SJCRH30 (cell line): Measurements from ENCODE around the gene APBA3. TPM values are rescaled to one million over a fixed set of nuclear protein-coding genes. Genes with fewer than 3 reads are reported as not detected.
A peak's percentile ranks its signal among the peaks of the same experiment; 100 is the strongest.

Experiments used
- DNase-seq, 2 experiments: peaks; one replicate each; pipeline ENCODE4 v3.0.0-alpha.2; 2015 to 2020
- H3K27ac ChIP-seq: fragments of 250-450 bp; sonication (Bioruptor Pico); 2 replicates; pipeline ENCODE4 v1.5.1; 2020; ENCODE audit warnings: mild to moderate bottlenecking, moderate library complexity
- H3K27me3 ChIP-seq: fragments of 250-450 bp; sonication (Bioruptor Pico); 2 replicates; pipeline ENCODE4 v1.5.1; 2020; ENCODE audit warnings: mild to moderate bottlenecking, moderate library complexity
- H3K36me3 ChIP-seq: fragments of 250-450 bp; sonication (Bioruptor Pico); 2 replicates; pipeline ENCODE4 v1.5.1; 2020; ENCODE audit warnings: mild to moderate bottlenecking, moderate library complexity
- H3K4me1 ChIP-seq: fragments of 250-450 bp; sonication (Bioruptor Pico); 2 replicates; pipeline ENCODE4 v1.5.1; 2020; ENCODE audit warnings: mild to moderate bottlenecking, moderate library complexity
- H3K4me3 ChIP-seq: fragments of 250-450 bp; sonication (Bioruptor Pico); 2 replicates; pipeline ENCODE4 v1.5.1; 2020; ENCODE audit warnings: mild to moderate bottlenecking, moderate library complexity
- H3K9me3 ChIP-seq: fragments of 250-450 bp; sonication (Bioruptor Pico); replicated peaks from 2 replicates; pipeline ENCODE4 v1.5.1; 2020; ENCODE audit warnings: mild to moderate bottlenecking, moderate library complexity
- total RNA-seq: library from RNA; depleted of rRNA; stranded (reverse); fragments of >200 nt; shearing (Covaris generic); gene quantifications from 2 replicates; pipeline ENCODE4 v1.2.3, GENCODE V29; 2014

Gene APBA3
- total RNA-seq, 1 experiment from 2014 or later: 15.0 TPM

DNA sequence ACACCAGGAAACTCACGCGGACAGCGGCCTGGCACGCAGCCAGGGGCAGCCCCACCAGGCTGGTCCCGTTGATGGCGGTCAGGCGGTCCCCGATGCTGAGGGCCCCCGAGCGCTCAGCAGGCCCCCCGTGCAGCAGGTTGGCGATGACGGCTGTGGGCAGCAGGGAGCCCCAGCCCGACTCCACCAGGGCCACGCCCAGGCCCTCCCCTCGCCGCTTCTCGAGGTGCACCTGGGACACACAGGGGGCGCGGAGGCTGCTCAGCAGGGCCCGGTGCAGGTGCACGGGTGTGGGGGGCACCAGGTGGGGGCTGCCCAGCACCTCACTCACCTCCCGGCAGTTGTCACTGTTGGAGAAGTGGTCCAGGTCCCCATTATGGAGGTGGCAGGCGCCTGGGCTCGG lies 9.0 kb downstream of the APBA3 start:
- Histone ChIP-seq H3K4me1 (no peaks in the 10 kb centered on the region), H3K27me3 (no peaks in the 10 kb centered on the region), H3K36me3 (no peaks in the 10 kb centered on the region), H3K9me3 (no peaks in the 10 kb centered on the region), H3K27ac (no peak overlapping the region), H3K4me3 (no peak overlapping the region)
- DNase-seq: no peak

DNA sequence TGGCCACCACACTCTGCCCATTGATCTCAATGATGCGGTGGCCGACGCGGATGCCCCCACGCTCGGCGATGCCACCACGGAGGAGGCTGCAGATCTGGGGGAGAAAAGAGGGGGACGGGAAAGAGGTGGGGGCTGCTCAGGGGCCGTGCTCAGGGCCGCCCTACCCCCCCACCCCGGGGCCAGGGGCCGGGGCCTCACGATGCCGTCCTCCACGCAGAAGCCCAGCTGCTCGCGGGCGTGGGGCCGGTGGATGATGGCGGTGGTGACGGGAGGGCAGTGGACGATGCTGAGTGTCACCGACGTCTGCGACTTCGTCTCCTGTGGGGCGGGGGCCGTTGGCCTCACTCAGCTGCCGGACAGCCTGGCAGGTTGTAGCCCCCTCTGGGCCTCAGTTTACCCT lies 10.3 kb downstream of the APBA3 start:
- Histone ChIP-seq H3K9me3 (no peaks in the 10 kb centered on the region), H3K4me1 (no peaks in the 10 kb centered on the region), H3K4me3 (no peak overlapping the region), H3K27ac (no peak overlapping the region), H3K36me3 (no peaks in the 10 kb centered on the region), H3K27me3 (no peaks in the 10 kb centered on the region)
- DNase-seq: no peak

DNA sequence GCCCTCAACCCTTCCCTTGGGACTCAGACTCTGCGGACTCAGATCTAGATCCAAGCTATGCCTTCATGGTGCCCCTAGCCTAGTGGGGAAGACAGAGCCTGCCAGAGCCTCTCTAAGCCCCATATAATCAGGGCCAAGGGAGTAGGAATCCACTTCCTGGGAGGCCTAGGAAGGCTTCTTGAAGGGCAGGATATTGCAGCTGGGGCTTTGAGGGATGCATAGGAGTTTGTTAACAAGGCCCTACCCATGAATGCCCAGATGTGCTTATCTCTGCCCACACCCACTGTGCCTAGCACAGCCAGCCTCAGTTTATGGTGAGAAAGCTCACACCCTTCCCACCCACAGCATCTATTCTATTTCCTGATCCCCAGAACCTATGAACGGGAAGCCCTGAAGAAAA lies 11.3 kb downstream of the APBA3 start:
- no peak for DNase-seq
- no peaks in the 10 kb centered on the region for H3K36me3 ChIP-seq
- no peaks in the 10 kb centered on the region for H3K27me3 ChIP-seq
- no peak overlapping the region for H3K27ac ChIP-seq
- H3K4me1 ChIP-seq: no peaks in the 10 kb centered on the region
- H3K4me3 ChIP-seq: no peak overlapping the region
- no peaks in the 10 kb centered on the region for H3K9me3 ChIP-seq

DNA sequence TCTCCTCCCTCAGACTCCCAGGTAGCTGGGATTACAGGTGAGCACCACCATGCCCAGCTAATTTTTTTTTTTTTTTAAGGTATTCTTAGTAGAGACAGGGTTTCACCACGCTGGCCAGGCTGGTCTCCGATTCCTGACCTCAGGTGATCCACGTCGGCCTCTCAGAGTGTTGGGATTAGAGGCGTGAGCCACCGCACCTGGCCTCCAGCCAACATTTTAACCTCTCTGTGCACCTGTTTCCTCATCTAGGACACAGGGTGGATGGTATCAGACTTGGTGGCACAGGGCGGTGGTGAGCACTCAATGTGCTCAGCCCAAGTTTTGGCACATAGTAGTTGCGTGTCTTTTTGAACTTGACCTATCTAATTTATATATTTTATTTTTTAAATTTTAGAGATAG lies 12.5 kb downstream of the APBA3 start:
- no peaks in the 10 kb centered on the region for H3K4me1 ChIP-seq
- no peak for DNase-seq
- no peaks in the 10 kb centered on the region for H3K27me3 ChIP-seq
- no peaks in the 10 kb centered on the region for H3K36me3 ChIP-seq
- H3K27ac ChIP-seq: no peak overlapping the region
- H3K4me3 ChIP-seq: no peak overlapping the region
- no peaks in the 10 kb centered on the region for H3K9me3 ChIP-seq

DNA sequence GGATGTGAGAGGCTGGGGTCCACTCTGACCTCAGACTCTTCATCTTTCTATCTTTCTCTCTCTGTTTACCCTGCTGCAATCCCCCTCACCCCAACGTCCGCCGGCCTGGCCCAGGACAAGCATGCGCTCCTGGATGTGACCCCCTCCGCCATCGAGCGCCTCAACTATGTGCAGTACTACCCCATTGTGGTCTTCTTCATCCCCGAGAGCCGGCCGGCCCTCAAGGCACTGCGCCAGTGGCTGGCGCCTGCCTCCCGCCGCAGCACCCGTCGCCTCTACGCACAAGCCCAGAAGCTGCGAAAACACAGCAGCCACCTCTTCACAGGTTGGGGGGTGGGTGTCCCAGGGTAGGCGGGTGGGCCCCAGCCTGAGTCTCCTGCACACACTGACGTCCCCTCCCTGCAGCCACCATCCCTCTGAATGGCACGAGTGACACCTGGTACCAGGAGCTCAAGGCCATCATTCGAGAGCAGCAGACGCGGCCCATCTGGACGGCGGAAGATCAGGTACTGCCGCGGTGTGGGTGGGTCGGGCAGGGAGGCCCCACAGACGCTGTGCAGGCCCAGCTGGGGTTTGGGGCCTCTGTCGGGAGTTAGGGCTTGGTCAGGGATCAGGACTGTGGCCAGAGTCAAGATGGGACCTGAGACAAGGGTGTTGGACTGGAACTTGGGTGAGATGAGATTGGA lies 15.0 kb downstream of the APBA3 start:
- H3K9me3 ChIP-seq: no peaks in the 10 kb centered on the region
- 0 out of 2 replicates have a peak, but pooled peaks cover 3% of the 10 kb centered on the region for H3K27me3 ChIP-seq
- no peak overlapping the region for H3K4me3 ChIP-seq
- no peak for DNase-seq
- no peaks in the 10 kb centered on the region for H3K4me1 ChIP-seq
- H3K36me3 ChIP-seq: no peaks in the 10 kb centered on the region
- H3K27ac ChIP-seq: no peak overlapping the region

DNA sequence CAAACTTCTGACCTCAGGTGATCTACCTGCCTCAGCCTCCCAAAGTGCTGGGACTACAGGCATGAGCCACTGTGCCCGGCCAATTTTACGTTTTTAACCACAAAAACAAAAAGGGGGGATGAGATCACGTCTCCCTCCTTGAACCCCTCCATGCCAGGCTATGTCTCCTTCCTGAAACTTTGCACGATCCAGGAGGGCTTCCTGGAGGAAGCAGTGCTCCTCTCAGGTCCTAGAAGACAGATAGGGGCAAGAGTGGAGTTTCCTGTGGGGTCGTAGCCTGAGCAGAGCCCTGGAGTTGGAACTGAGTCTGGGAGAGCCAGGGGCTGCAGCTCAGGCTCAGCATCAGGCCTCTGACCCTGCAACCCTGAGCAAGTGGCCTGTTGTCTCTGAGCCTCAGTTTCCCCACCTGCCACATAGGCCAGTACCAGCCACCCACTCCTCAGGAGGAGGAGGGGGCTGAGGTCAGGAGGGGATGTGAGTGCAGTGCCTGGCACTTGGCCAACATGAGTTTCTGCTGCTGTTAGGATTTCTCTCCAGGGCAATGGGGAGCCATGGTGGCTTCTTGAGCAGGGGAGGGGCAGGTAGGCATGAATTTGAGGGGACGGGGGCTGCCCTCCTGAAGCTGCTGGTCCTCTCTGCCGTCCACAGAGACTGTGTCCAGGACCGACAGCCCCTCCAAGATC lies 16.0 kb downstream of the APBA3 start:
- no peak overlapping the region for H3K4me3 ChIP-seq
- DNase-seq: no peak
- H3K4me1 ChIP-seq: no peaks in the 10 kb centered on the region
- H3K36me3 ChIP-seq: no peaks in the 10 kb centered on the region
- no peak overlapping the region for H3K27ac ChIP-seq
- no peaks in the 10 kb centered on the region for H3K9me3 ChIP-seq
- H3K27me3 ChIP-seq: peaks cover 3% of the 10 kb centered on the region; the same call in 1 of the 2 replicates

DNA sequence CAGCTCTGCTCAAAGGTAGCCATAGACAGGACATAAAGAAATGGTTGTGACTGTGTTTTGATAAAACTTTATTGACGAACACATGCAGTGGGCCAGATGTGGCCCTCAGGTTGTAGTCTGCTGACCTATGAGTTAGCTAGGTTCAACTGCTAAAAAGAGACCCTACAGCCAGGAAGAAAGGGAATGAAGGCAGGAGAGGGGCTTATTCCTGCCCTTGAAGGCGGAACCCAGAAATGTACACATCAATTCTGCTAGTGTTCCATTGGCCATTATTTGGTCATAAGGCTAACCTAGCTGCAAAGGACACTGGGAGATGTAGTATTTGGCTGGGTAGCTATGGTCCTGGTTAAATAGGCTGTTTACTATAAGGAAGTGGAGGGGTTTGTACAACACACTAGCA lies 18.0 kb downstream of the APBA3 start:
- no peaks in the 10 kb centered on the region for H3K9me3 ChIP-seq
- no peak overlapping the region for H3K4me3 ChIP-seq
- H3K27ac ChIP-seq: no peak overlapping the region
- H3K27me3 ChIP-seq: peaks cover 7% of the 10 kb centered on the region; the same call in 1 of the 2 replicates
- no peaks in the 10 kb centered on the region for H3K36me3 ChIP-seq
- peak in 1 of 2 experiments; percentile 42 for DNase-seq
- no peaks in the 10 kb centered on the region for H3K4me1 ChIP-seq

DNA sequence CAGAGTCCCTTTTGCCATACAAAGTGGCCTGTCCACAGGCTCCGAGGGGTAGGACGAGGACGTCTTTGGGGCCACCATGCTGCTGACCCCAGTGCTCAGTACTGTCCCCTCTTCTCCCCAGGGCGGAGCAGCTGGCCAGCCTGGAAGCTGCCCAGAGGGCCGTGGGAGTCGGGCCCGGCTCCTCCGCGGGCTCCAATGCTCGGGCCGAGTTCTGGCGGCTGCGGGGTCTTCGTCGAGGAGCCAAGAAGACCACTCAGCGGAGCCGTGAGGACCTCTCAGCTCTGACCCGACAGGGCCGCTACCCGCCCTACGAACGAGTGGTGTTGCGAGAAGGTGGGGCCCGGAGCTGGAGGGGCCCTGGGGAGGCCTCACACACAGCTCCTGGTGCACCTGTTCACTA lies 21.1 kb downstream of the APBA3 start:
- peaks cover 7% of the 10 kb centered on the region; the same call in 1 of the 2 replicates for H3K27me3 ChIP-seq
- no peaks in the 10 kb centered on the region for H3K4me1 ChIP-seq
- no peak overlapping the region for H3K4me3 ChIP-seq
- no peak for DNase-seq
- no peaks in the 10 kb centered on the region for H3K9me3 ChIP-seq
- H3K27ac ChIP-seq: no peak overlapping the region
- H3K36me3 ChIP-seq: no peaks in the 10 kb centered on the region

DNA sequence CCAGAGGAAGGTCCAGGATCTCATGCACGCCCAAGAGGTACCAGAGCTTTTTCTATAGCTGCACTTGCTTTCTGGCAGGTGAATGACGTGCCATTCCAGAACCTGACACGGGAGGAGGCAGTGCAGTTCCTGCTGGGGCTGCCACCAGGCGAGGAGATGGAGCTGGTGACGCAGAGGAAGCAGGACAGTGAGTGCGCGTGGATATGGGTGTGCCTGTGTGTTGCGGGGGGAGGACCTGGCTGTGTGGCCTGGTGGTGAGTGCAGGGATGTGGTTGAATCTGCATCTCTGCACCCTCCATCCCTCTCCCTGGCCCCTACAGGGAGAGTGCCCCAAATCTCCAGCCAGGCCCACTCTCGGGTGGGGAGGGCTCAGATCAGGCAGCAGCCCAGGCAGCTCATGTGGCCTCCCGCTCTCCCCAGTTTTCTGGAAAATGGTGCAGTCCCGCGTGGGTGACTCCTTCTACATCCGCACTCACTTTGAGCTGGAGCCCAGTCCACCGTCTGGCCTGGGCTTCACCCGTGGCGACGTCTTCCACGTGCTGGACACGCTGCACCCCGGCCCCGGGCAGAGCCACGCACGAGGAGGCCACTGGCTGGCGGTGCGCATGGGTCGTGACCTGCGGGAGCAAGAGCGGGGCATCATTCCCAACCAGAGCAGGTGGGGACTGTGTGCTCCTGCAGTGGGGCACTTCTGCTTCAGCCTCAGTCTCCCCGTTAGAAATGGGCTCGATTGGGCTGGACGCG lies 22.8 kb downstream of the APBA3 start:
- Histone ChIP-seq H3K36me3 (no peaks in the 10 kb centered on the region), H3K9me3 (no peaks in the 10 kb centered on the region), H3K4me1 (no peaks in the 10 kb centered on the region), H3K27me3 (peaks cover 6% of the 10 kb centered on the region; the same call in 1 of the 2 replicates), H3K27ac (no peak overlapping the region), H3K4me3 (no peak overlapping the region)
- DNase-seq: no peak

DNA sequence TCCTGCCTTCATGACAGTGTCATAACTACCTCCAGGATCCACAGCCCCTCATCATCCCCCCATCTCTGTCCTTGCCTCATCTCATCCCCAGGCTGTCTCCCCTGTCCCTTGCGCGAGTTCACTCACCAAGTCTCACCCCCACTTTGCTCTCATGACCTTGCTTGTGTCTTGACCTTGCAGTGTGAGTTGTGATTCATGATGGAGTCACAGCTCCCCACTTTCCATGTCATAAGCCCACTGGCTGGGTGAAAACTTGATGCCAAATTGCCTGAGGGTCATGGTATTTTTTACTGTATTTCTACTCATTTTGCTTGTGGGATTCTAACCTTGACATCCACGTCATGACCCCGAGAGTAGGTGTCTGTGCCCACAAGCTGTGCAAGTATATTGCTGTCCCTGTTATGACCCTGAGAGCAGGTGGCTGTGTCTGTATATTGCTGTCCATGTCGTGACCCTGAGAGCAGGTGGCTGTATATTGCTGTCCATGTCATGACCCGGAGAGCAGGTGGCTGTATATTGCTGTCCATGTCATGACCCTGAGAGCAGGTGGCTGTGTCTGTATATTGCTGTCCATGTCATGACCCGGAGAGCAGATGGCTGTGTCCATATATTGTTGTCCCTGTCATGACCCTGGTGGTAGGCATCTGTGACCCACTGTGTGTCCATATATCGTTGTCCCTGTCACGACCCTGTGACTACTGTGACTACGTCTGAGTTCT lies 23.8 kb downstream of the APBA3 start:
- peaks cover 4% of the 10 kb centered on the region; the same call in 1 of the 2 replicates for H3K27me3 ChIP-seq
- no peaks in the 10 kb centered on the region for H3K36me3 ChIP-seq
- H3K9me3 ChIP-seq: no peaks in the 10 kb centered on the region
- DNase-seq: no peak
- no peak overlapping the region for H3K27ac ChIP-seq
- H3K4me1 ChIP-seq: no peaks in the 10 kb centered on the region
- no peak overlapping the region for H3K4me3 ChIP-seq

DNA sequence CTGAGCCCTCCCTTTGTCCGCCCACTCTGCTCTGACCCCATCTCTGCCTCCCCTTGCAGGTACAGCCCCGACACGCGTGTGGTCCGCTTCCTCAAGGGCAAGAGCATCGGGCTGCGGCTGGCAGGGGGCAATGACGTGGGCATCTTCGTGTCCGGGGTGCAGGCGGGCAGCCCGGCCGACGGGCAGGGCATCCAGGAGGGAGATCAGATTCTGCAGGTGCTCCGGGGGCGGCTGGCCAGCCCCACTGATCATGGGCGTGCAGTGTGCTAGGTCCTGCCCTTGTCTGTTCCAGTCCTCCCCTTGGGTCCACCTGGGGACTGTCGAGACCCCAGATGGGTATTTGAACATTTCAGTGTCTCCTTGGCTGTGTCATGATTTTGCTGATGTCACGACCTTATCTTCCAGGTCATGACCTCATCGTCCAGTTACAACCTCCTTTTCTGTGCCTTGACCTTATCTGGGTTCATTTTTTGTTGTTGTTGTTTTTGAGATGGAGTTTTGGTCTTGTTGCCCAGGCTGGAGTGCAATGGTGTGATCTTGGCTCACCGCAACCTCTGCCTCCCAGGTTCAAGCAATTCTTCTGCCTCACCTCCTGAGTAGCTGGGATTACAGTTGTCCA lies 25.3 kb downstream of the APBA3 start:
- DNase-seq: no peak
- Histone ChIP-seq H3K27ac (no peak overlapping the region), H3K4me1 (no peaks in the 10 kb centered on the region), H3K27me3 (peaks cover 4% of the 10 kb centered on the region; the same call in 1 of the 2 replicates), H3K9me3 (no peaks in the 10 kb centered on the region), H3K36me3 (no peaks in the 10 kb centered on the region), H3K4me3 (no peak overlapping the region)

DNA sequence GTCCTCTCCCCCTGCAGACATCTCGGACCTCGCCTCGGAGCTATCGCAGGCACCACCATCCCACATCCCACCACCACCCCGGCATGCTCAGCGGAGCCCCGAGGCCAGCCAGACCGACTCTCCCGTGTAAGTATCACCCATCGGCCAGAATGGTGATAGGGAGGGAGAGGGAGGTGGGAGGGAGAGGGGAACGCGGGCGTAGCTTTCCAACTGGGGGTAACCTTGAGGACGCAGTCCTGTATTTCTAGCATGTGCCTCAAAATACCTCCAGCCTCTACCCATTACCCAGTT lies 27.2 kb downstream of the APBA3 start:
- DNase-seq: no peak
- no peaks in the 10 kb centered on the region for H3K36me3 ChIP-seq
- H3K27ac ChIP-seq: no peak overlapping the region
- H3K9me3 ChIP-seq: no peaks in the 10 kb centered on the region
- H3K4me1 ChIP-seq: no peaks in the 10 kb centered on the region
- H3K27me3 ChIP-seq: no peaks in the 10 kb centered on the region
- no peak overlapping the region for H3K4me3 ChIP-seq

DNA sequence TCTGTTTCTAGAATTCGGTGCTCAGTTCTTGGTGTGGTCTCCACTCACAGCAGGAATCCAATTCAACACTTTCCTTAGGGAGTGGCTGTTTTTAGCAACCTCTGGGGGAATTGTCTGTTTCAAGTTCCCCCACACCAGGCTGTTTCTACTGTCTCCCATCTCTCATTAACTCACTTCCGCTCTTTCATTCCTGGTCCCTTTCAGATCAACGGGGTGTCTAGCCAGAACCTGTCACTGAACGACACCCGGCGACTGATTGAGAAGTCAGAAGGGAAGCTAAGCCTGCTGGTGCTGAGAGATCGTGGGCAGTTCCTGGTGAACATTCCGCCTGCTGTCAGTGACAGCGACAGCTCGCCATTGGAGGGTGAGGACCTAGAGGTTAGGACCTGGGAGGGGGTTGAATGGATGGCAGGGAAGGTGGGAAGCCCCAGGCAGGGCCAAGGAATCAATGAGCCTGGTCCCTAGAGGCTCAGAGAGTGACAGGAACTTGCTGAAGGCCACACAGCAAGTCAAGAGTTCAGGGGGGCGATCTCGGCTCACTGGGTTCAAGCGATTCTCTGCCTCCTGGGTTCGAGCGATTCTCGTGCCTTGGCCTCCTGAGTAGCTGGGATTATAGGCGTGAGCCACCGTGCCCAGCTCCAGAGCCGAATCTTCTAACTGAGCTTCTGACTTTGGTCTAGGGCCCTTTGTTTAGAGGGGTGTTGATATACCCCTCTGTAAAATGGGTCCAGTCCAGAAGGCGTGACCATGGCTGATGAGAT lies 27.8 kb downstream of the APBA3 start:
- Histone ChIP-seq H3K9me3 (no peaks in the 10 kb centered on the region), H3K27ac (no peak overlapping the region), H3K4me3 (no peak overlapping the region), H3K27me3 (no peaks in the 10 kb centered on the region), H3K4me1 (no peaks in the 10 kb centered on the region), H3K36me3 (no peaks in the 10 kb centered on the region)
- no peak for DNase-seq

DNA sequence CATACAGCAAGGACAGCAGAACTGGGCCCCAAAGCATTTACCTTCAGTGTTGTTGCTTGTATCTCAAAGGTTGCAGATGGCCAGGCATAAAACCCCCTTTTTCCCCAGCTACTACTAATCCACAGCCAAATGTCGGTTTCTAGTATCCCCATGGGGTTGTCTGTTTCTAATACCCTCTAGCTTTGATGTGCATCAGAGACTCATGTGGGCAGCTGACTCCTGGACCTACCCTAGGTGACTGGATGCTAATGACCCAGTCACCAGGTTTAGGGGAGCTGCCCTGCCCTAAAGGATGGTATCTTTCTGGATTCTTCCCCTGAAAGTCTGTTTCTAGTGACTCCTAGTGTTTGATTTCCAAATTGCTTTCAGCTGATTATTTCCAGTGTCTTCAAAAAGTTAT lies 29.4 kb downstream of the APBA3 start:
- Histone ChIP-seq H3K27me3 (no peaks in the 10 kb centered on the region), H3K27ac (no peak overlapping the region), H3K4me1 (no peaks in the 10 kb centered on the region), H3K4me3 (no peak overlapping the region), H3K9me3 (no peaks in the 10 kb centered on the region), H3K36me3 (no peaks in the 10 kb centered on the region)
- no peak for DNase-seq
